Fibroblast of lung (primary cell): ENCODE data around the gene COL7A1.

Experiments used
- CTCF ChIP-seq, 2 donors: IDR thresholded peaks in 1 of 2; conservative IDR thresholded peaks in 1 of 2; 1 replicate in 1 of 2; 2 replicates in 1 of 2; pipeline ENCODE4 v1.5.1; 2011 to 2012; ENCODE audit warnings: low read length in 2 of 2, control low read depth in 1 of 2, inconsistent platforms in 1 of 2, low read depth in 1 of 2, mild to moderate bottlenecking in 1 of 2
- EZH2 ChIP-seq: IDR thresholded peaks from 2 replicates; pipeline ENCODE4 v1.5.1; 2012; ENCODE audit warnings: low read length, control low read depth, mild to moderate bottlenecking; ENCODE audit errors: missing control alignments

- TF ChIP-seq CTCF (conservative IDR thresholded peaks at IDR 0.05 in 1 of 2, IDR thresholded peaks at IDR 0.05 in 1 of 2; ENCODE audit: low read depth in 1 of 2, low read length in 2 of 2) = no peak
- TF ChIP-seq EZH2 = no peak
Observed at GRCh38 chr3:48546203-48546829, 48.8 kb downstream of the COL7A1 start.
